HepG2 (cell line): ENCODE data around the gene SLC26A3. TPM values are rescaled to one million over a fixed set of nuclear protein-coding genes. Genes with fewer than 3 reads are reported as not detected.

Source experiments
- ATAC-seq: fragments of 200-7000 bp; cut with Tn5 transposase; 3 replicates; pipeline ENCODE4 v1.9.1; 2020; ENCODE audit warnings: mild to moderate bottlenecking, moderate library complexity
- BruUV-seq: library from RNA; stranded (reverse); fragments of 400-500 nt; replicated peaks from 2 replicates; lab custom pipeline; 2021; lab: Mats Ljungman, UMichigan
- CTCF ChIA-PET: fragments of 300-600 bp; formaldehyde crosslinking; extraction: SDS; loops from one replicate; lab custom pipeline; 2021; ENCODE audit warnings: low total read pairs, inconsistent platforms, low intra/inter-chr PET ratio; lab: Yijun Ruan, JAX
- POLR2A ChIA-PET: fragments of 350-600 bp; sonication (Branson Sonifier 250); formaldehyde crosslinking; loops from one replicate; lab custom pipeline; 2020; ENCODE audit warnings: antibody characterized with exemption, inconsistent platforms; lab: Yijun Ruan, JAX
- DNase-seq: peaks from one replicate; pipeline ENCODE4 v3.0.0-alpha.2; 2015; ENCODE audit warnings: low spot score
- FAIRE-seq: peaks from 3 replicates; lab custom pipeline; 2011; peaks lifted over from hg19 to GRCh38; lab: Jason Lieb, UNC
- H2AFZ ChIP-seq: one replicate; pipeline ENCODE4 v1.6.1; 2011; ENCODE audit warnings: low read length, inconsistent platforms
- H3K27ac ChIP-seq: fragments of 300-600 bp; 3 replicates; pipeline ENCODE4 v1.8.0; 2011; ENCODE audit warnings: mixed run types, mild to moderate bottlenecking, mixed read lengths, low read length, inconsistent platforms; ENCODE audit not compliant: insufficient read depth; ENCODE audit errors: extremely low read length
- H3K27me3 ChIP-seq, 2 experiments: fragments of 200-600 bp in 1 of 2; 2 replicates in 1 of 2; 3 replicates in 1 of 2; pipeline versions ENCODE4 v1.6.0 to v1.8.0; 2011; ENCODE audit warnings: low read length in 2 of 2, mild to moderate bottlenecking in 2 of 2, moderate library complexity in 2 of 2, inconsistent platforms in 1 of 2; ENCODE audit not compliant: insufficient read depth in 2 of 2, control insufficient read depth in 1 of 2
- H3K36me3 ChIP-seq, 2 experiments: fragments of 200-600 bp in 1 of 2; replicated peaks in 1 of 2; 2 replicates in 1 of 2; 3 replicates in 1 of 2; pipeline versions ENCODE4 v1.5.1 to v1.8.0; 2011; ENCODE audit warnings: low read length in 2 of 2, inconsistent platforms in 1 of 2; ENCODE audit not compliant: insufficient read depth in 2 of 2, control insufficient read depth in 1 of 2
- H3K4me1 ChIP-seq: 2 replicates; pipeline ENCODE4 v1.5.1; 2012; ENCODE audit warnings: low read length, inconsistent platforms; ENCODE audit not compliant: insufficient read depth
- H3K4me2 ChIP-seq: 2 replicates; pipeline ENCODE4 v1.6.0; 2011; ENCODE audit warnings: low read depth, low read length, inconsistent platforms
- H3K4me3 ChIP-seq, 3 experiments: fragments of 200-600 bp in 1 of 3; sonication (generic), shearing (Covaris generic) in 1 of 3; replicated peaks in 1 of 3; 2 replicates each; pipeline ENCODE4 v1.5.1; 2011 to 2016; ENCODE audit warnings: low read length in 3 of 3, inconsistent platforms in 2 of 3, low read depth in 2 of 3, mild to moderate bottlenecking in 2 of 3, control low read depth in 1 of 3, mixed read lengths in 1 of 3; ENCODE audit not compliant: insufficient read depth in 1 of 3
- H3K79me2 ChIP-seq: one replicate; pipeline ENCODE4 v1.6.1; 2011; ENCODE audit warnings: low read length, inconsistent platforms; ENCODE audit not compliant: insufficient read depth
- H3K9ac ChIP-seq: 2 replicates; pipeline ENCODE4 v1.6.0; 2011; ENCODE audit warnings: mild to moderate bottlenecking, low read depth, low read length, inconsistent platforms; ENCODE audit not compliant: insufficient read depth
- H3K9me3 ChIP-seq: 2 replicates; pipeline ENCODE4 v1.5.1; 2012; ENCODE audit warnings: mild to moderate bottlenecking, low read length
- H4K20me1 ChIP-seq: 2 replicates; pipeline ENCODE4 v1.6.0; 2011; ENCODE audit warnings: inconsistent platforms, mild to moderate bottlenecking, low read length, moderate library complexity; ENCODE audit not compliant: insufficient read depth
- GATAD2A ChIP-seq: IDR thresholded peaks from 2 replicates; pipeline ENCODE4 v1.6.1; 2016
- NCOA1 ChIP-seq: sonication (generic); formaldehyde crosslinking; IDR thresholded peaks from 2 replicates; pipeline ENCODE4 v1.9.0; 2021; ENCODE audit warnings: missing genetic modification reagents
- POLR2A ChIP-seq, 2 experiments: IDR thresholded peaks; 2 replicates each; pipeline ENCODE4 v1.6.1; 2011; ENCODE audit warnings: low read depth in 2 of 2, low read length in 2 of 2, mild to moderate bottlenecking in 1 of 2, moderate library complexity in 1 of 2; ENCODE audit not compliant: insufficient read depth in 1 of 2
- TCF7L2 ChIP-seq: IDR thresholded peaks from 2 replicates; pipeline ENCODE4 v1.6.1; 2011; ENCODE audit warnings: mild to moderate bottlenecking, low read depth, low read length, moderate library complexity
- ZFX ChIP-seq: sonication (generic); formaldehyde crosslinking; IDR thresholded peaks from 2 replicates; pipeline ENCODE4 v1.4.0; 2020; ENCODE audit warnings: mild to moderate bottlenecking, low read depth, missing genetic modification reagents, moderate library complexity
- ZNF121 ChIP-seq: sonication (generic); formaldehyde crosslinking; IDR thresholded peaks from 2 replicates; pipeline ENCODE4 v1.5.0; 2020; ENCODE audit warnings: mild to moderate bottlenecking, missing genetic modification reagents
- WGBS: methylation state at CpG from one replicate; pipeline ENCODE4 v1.1.6; 2017; ENCODE audit warnings: low lambda C conversion rate; 5-methylcytosine and 5-hydroxymethylcytosine counted together
- in situ Hi-C: cut with HindIII; loops from 2 replicates; pipeline ENCODE4 v1.10.0; 2017; ENCODE audit warnings: low pct_unique_long_range_greater_than_20kb; ENCODE audit not compliant: extremely low pct_ligation_motif_present
- intact Hi-C: fragments of 100-400 bp; cut with micrococcal nuclease; formaldehyde crosslinking; loops from one replicate; pipeline ENCODE4 v1.10.0; 2022; ENCODE audit not compliant: unreplicated experiment
- polyA plus RNA-seq, 8 experiments: library from polyadenylated mRNA; depleted of rRNA in 3 of 8; stranded (reverse) in 7 of 8; unstranded in 1 of 8; fragments of >200 nt; fragmentation: Illumina TruSeq in 4 of 8; extraction: Trizol in 4 of 8; gene quantifications; 2 replicates each; pipeline versions ENCODE4 v1.2.1 to v1.2.3, GENCODE V29; 2011 to 2016; ENCODE audit warnings: low read depth in 4 of 8, missing spikeins in 1 of 8, mixed read lengths in 1 of 8; ENCODE audit not compliant: insufficient read depth in 1 of 8
- total RNA-seq, 5 experiments: library from RNA; depleted of rRNA; stranded (reverse); fragments of >200 nt; fragmentation: Illumina TruSeq; extraction: Trizol; gene quantifications; 2 replicates each; pipeline ENCODE4 v1.2.3, GENCODE V29; 2016; ENCODE audit warnings: low read depth in 1 of 5
- TF ChIP-seq, protein P1 (sequence below): sonication (generic); formaldehyde crosslinking; IDR thresholded peaks from 2 replicates; pipeline ENCODE4 v1.4.0; 2020; ENCODE audit warnings: missing genetic modification reagents
- TF ChIP-seq, protein P2 (sequence below): sonication (generic); formaldehyde crosslinking; IDR thresholded peaks from 2 replicates; pipeline ENCODE4 v1.4.0; 2020; ENCODE audit warnings: missing genetic modification reagents, borderline replicate concordance
- TF ChIP-seq, protein P3 (sequence below): sonication (generic); formaldehyde crosslinking; IDR thresholded peaks from 2 replicates; pipeline ENCODE4 v1.8.0; 2022; ENCODE audit warnings: mild to moderate bottlenecking, missing genetic modification reagents, moderate library complexity
- TF ChIP-seq, protein P4 (sequence below): sonication (generic); formaldehyde crosslinking; IDR thresholded peaks from 2 replicates; pipeline ENCODE4 v1.5.1; 2020; ENCODE audit warnings: mild to moderate bottlenecking, missing genetic modification reagents

SLC26A3 gene
- total and polyA plus RNA-seq, 2 of the 13 experiments (the other 11 are each of a cell fraction or from before 2014, with no cell fraction given) = 0.11 to 0.30 TPM

DNA sequence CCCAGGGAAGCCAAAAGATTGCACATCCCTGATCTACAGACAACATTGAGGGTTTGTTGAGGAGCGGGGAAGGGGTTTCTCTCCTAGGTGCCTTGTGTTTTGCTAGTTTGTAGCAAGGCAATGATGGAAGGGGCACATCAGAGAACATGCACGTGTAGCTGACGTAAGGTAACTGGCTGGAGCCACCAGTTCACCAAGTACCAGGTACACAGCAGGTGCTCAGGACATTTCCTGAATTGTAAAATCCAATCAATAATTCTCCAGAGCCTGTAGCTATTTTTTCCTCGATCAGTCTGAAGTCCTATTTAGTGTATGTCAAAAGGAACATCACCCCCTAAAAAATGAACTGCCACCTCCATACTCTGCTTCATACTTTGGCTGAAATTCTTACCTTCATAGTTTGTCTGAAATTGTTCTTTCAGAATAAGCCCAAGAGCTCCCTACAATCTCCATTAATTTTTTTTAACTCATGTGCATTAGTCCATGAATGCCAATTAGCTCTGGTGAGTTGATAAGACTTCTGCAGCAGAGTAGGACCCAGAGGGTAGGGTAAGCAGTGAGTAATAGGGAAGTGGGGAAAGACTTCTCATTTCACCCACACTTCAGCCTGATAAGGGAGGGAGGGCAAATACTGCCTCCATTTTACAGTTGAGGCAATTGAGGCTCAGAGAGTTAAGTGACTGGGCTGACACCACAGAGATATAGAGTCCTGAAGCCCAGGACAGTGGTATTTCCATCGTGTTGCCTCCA is 36.0 kb upstream of the SLC26A3 start:
- no peak for DNase-seq
- TF ChIP-seq GATAD2A (CRISPR knock-in tag) = no peak
- TF ChIP-seq TCF7L2 = no peak
- TF ChIP-seq, protein P1, sequence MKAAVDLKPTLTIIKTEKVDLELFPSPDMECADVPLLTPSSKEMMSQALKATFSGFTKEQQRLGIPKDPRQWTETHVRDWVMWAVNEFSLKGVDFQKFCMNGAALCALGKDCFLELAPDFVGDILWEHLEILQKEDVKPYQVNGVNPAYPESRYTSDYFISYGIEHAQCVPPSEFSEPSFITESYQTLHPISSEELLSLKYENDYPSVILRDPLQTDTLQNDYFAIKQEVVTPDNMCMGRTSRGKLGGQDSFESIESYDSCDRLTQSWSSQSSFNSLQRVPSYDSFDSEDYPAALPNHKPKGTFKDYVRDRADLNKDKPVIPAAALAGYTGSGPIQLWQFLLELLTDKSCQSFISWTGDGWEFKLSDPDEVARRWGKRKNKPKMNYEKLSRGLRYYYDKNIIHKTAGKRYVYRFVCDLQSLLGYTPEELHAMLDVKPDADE (CRISPR knock-in tag) = no peak
- TF ChIP-seq POLR2A (IDR thresholded peaks at IDR 0.05; ENCODE audit: insufficient read depth in 1 of 2, low read depth in 2 of 2, low read length in 2 of 2) = no peak
- no peak for ATAC-seq
- Histone ChIP-seq H3K27me3 (0 out of 5 replicates have a peak, but pooled peaks cover 0 to 4% of the 10 kb centered on the region in 2 experiments), H4K20me1 (no peaks in the 10 kb centered on the region), H3K9ac (no peak overlapping the region), H2AFZ (no peak overlapping the region), H3K36me3 (no peaks in the 10 kb centered on the region), H3K79me2 (no peaks in the 10 kb centered on the region), H3K4me2 (no peak overlapping the region), H3K9me3 (no peaks in the 10 kb centered on the region), H3K4me1 (0 out of 2 replicates have a peak, but pooled peaks cover 5% of the 10 kb centered on the region), H3K4me3 (no peak overlapping the region), H3K27ac (no peak overlapping the region)
- intact Hi-C loops (no loop called here), in situ Hi-C loops (no loop called here)
- no peak for FAIRE-seq
- no TSS peak for BruUV-seq
- WGBS = 43% methylated on average over 5 of the region's 5 CpGs
- ChIA-PET CTCF (no interaction called here), POLR2A (no interaction called here)

DNA sequence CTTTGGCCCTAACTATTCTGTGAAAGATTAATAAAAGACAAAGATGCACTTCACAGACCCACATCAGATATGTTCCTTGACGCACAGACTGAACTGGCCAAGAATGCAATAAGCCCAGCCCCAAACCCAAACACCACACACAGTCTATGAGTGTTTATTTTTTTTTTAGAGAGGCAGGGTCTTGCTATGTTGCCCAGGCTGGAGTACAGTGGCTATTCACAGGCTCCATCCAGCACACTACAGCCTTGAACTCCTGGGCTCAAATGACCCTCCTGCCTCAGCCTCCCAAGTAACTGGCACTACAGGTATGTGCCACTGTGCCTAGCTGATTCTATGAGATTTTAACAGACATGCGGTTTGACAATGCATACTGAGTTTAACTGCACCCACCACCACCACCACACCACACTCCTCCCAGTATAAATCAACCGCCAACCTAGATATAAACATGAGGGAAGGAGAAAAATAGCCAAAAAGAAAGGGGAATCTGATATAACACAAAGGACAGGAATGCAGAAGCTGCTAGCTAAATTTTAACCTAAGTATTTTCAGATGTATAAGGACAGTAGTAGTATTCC is 35.1 kb upstream of the SLC26A3 start:
- Histone ChIP-seq H3K36me3 (no peaks in the 10 kb centered on the region), H2AFZ (no peak overlapping the region), H3K27me3 (peaks cover 0 to 4% of the 10 kb centered on the region in 2 experiments; a peak in 1 of 5 replicates), H3K79me2 (no peaks in the 10 kb centered on the region), H3K4me1 (0 out of 2 replicates have a peak, but pooled peaks cover 5% of the 10 kb centered on the region), H4K20me1 (no peaks in the 10 kb centered on the region), H3K4me3 (no peak overlapping the region), H3K9me3 (no peaks in the 10 kb centered on the region), H3K4me2 (no peak overlapping the region), H3K27ac (no peak overlapping the region), H3K9ac (no peak overlapping the region)
- FAIRE-seq = no peak
- ChIA-PET CTCF (no interaction called here), POLR2A (no interaction called here)
- no peak for DNase-seq
- WGBS = 55% methylated on average over 3 of the region's 3 CpGs
- no TSS peak for BruUV-seq
- in situ Hi-C loops (no loop called here), intact Hi-C loops (no loop called here)
- no peak for ATAC-seq
- TF ChIP-seq, protein P2, sequence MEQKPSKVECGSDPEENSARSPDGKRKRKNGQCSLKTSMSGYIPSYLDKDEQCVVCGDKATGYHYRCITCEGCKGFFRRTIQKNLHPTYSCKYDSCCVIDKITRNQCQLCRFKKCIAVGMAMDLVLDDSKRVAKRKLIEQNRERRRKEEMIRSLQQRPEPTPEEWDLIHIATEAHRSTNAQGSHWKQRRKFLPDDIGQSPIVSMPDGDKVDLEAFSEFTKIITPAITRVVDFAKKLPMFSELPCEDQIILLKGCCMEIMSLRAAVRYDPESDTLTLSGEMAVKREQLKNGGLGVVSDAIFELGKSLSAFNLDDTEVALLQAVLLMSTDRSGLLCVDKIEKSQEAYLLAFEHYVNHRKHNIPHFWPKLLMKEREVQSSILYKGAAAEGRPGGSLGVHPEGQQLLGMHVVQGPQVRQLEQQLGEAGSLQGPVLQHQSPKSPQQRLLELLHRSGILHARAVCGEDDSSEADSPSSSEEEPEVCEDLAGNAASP (CRISPR knock-in tag) = no peak
- TF ChIP-seq ZNF121 (CRISPR knock-in tag) (peak; percentile 73), NCOA1 (no peak), ZFX (CRISPR knock-in tag) (no peak)
- TF ChIP-seq, protein P3, sequence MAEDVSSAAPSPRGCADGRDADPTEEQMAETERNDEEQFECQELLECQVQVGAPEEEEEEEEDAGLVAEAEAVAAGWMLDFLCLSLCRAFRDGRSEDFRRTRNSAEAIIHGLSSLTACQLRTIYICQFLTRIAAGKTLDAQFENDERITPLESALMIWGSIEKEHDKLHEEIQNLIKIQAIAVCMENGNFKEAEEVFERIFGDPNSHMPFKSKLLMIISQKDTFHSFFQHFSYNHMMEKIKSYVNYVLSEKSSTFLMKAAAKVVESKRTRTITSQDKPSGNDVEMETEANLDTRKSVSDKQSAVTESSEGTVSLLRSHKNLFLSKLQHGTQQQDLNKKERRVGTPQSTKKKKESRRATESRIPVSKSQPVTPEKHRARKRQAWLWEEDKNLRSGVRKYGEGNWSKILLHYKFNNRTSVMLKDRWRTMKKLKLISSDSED (CRISPR knock-in tag) = no peak
- TF ChIP-seq, protein P4, sequence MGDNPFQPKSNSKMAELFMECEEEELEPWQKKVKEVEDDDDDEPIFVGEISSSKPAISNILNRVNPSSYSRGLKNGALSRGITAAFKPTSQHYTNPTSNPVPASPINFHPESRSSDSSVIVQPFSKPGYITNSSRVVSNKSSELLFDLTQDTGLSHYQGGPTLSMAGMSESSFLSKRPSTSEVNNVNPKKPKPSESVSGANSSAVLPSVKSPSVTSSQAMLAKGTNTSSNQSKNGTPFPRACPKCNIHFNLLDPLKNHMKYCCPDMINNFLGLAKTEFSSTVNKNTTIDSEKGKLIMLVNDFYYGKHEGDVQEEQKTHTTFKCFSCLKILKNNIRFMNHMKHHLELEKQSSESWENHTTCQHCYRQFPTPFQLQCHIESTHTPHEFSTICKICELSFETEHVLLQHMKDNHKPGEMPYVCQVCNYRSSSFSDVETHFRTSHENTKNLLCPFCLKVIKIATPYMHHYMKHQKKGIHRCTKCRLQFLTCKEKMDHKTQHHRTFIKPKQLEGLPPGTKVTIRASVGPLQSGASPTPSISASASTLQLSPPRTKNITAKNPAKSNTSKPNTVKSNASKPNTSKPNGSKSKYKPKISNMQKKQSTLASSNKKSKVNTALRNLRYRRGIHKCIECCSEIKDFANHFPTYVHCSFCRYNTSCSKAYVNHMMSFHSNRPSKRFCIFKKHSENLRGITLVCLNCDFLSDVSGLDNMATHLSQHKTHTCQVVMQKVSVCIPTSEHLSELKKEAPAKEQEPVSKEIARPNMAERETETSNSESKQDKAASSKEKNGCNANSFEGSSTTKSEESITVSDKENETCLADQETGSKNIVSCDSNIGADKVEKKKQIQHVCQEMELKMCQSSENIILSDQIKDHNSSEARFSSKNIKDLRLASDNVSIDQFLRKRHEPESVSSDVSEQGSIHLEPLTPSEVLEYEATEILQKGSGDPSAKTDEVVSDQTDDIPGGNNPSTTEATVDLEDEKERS (CRISPR knock-in tag) = no peak
